HG02763 (cell line): Measurements from ENCODE around the gene PNKD.

ENCODE experiments used
- ATAC-seq: cut with Tn5 transposase; IDR thresholded peaks from one replicate; pipeline ENCODE4 v1.9.1; 2021; ENCODE audit warnings: mild to moderate bottlenecking, moderate library complexity; ENCODE audit not compliant: unreplicated experiment

The PNKD gene

GRCh38 chr2:218269900-218270720 lies at the start of gene PNKD, which contains the start of gene AAMP:
TSS of gene PNKD (plus strand) at chr2:218270519. CDS start at chr2:218270536, 17 bp downstream.
TSS of gene AAMP (minus strand) at chr2:218270137. CDS start at chr2:218270086, 51 bp downstream.
- ATAC-seq = peak; percentile 91

GRCh38 chr2:218221000-218221399 lies 49.3 kb upstream of the PNKD start:
- no peak for ATAC-seq

- no peak for ATAC-seq
Measured at GRCh38 chr2:218223046-218223445, 47.3 kb upstream of the PNKD start.

GRCh38 chr2:218224186-218224585 lies 46.1 kb upstream of the PNKD start:
- ATAC-seq = no peak

- no peak for ATAC-seq
Measured at GRCh38 chr2:218226903-218227302, 43.4 kb upstream of the PNKD start.

GRCh38 chr2:218228366-218229090 lies 41.8 kb upstream of the PNKD start:
- no peak for ATAC-seq

- ATAC-seq = peak; percentile 76
Measured at GRCh38 chr2:218229239-218229638, 41.1 kb upstream of the PNKD start.

- ATAC-seq = no peak
Measured at GRCh38 chr2:218229851-218230250, 40.5 kb upstream of the PNKD start.

- peak; percentile 61 for ATAC-seq
Measured at GRCh38 chr2:218230882-218231281, 39.4 kb upstream of the PNKD start.

GRCh38 chr2:218233543-218233942 lies 36.8 kb upstream of the PNKD start:
- no peak for ATAC-seq

- ATAC-seq = no peak
Measured at GRCh38 chr2:218234521-218234920, 35.8 kb upstream of the PNKD start.

- ATAC-seq = no peak
Measured at GRCh38 chr2:218235017-218235416, 35.3 kb upstream of the PNKD start.

- no peak for ATAC-seq
Measured at GRCh38 chr2:218236829-218237228, 33.5 kb upstream of the PNKD start.

GRCh38 chr2:218238887-218239286 lies 31.4 kb upstream of the PNKD start:
- ATAC-seq = no peak

- no peak for ATAC-seq
Measured at GRCh38 chr2:218244204-218244603, 26.1 kb upstream of the PNKD start.

- ATAC-seq = no peak
Measured at GRCh38 chr2:218244665-218245064, 25.7 kb upstream of the PNKD start.

- no peak for ATAC-seq
Measured at GRCh38 chr2:218245214-218245613, 25.1 kb upstream of the PNKD start.

GRCh38 chr2:218249691-218250090 lies 20.6 kb upstream of the PNKD start:
- ATAC-seq = no peak

- no peak for ATAC-seq
Measured at GRCh38 chr2:218252509-218253231, 17.6 kb upstream of the PNKD start.

GRCh38 chr2:218253232-218253625 lies 17.1 kb upstream of the PNKD start:
- no peak for ATAC-seq

GRCh38 chr2:218255446-218255845 lies 14.9 kb upstream of the PNKD start:
- ATAC-seq = no peak
